ENCODE measurements around the gene TMC1. TPM values are rescaled to one million over a fixed set of nuclear protein-coding genes. Genes with fewer than 3 reads are reported as not detected.
"Not testable (repeated sequence)": the region's sequence is repeated elsewhere in the genome, so short reads cannot be mapped to it uniquely, and the experiment has no call there.

Gene TMC1
- total RNA-seq, 1 donor from 2014 or later, result 0.82 TPM

DNA sequence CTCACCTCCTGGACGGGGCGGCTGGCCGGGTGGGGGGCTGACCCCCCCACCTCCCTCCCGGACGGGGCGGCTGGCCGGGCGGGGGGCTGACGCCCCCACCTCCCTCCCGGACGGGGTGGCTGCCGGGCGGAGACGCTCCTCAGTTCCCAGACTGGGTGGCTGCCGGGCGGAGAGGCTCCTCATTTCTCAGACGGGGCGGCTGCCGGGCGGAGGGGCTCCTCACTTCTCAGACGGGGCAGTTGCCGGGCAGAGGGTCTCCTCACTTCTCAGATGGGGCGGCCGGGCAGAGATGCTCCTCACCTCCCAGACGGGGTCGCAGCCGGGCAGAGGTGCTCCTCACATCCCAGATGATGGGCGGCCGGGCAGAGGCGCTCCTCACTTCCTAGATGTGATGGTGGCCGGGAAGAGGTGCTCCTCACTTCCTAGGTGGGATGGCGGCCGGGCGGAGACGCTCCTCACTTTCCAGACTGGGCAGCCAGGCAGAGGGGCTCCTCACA, 285.0 kb downstream of the TMC1 start:
- FAIRE-seq; DNase-seq (ENCODE audit: low spot score in 2 of 2): not testable (repeated sequence)

DNA sequence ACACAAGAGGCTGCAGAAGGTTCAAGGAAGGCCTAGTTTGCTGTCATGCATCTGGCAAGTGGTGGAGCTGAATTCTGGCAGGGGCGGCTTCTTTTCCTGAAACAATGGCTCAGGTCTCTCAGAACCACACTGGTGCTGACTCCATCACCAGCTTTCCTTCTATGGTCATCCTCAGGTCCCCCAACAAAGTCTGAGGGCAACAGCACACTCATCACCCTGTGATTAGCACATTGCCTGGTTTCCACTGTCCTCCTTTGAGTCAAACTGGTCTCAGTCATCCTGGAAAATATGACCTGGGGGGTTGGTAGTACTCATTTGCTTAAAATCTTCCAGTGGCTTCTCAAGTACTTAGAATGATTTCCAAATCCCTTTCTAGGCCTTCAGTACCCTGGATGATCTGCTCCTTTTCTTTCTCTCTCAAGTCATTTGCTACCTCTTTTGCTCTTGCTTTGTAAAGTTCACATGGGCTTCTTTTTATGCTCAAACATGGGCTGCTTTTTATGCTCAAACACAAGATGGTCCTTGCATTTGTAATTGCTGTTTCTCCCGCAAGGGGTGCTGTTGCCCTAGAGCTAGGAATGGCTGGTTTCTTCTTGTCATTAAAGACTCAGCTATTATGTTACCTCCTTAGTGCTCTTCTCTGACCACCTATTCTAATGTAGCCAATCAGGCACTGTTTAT, 286.5 kb downstream of the TMC1 start:
- DNase-seq (ENCODE audit: low spot score in 2 of 2) (no peak), FAIRE-seq (no peak)

- FAIRE-seq, result no peak
- no peak for DNase-seq (ENCODE audit: low spot score in 2 of 2)
Measured at GRCh38 chr9:72808446-72808768, 287.0 kb downstream of the TMC1 start.

GRCh38 chr9:72809586-72809985, 288.2 kb downstream of the TMC1 start:
- FAIRE-seq, result no peak
- no peak for DNase-seq (ENCODE audit: low spot score in 2 of 2)

- no peak for FAIRE-seq
Measured at GRCh38 chr9:72812559-72813111, 291.2 kb downstream of the TMC1 start.

GRCh38 chr9:72813544-72813943, 292.1 kb downstream of the TMC1 start:
- FAIRE-seq (no peak), DNase-seq (ENCODE audit: low spot score in 2 of 2) (no peak)

More at GRCh38 chr9:72812559-72813111, 291.2 kb downstream of the TMC1 start:
- DNase-seq (ENCODE audit: low spot score in 2 of 2), result no peak

GRCh38 chr9:72814083-72814597, 292.7 kb downstream of the TMC1 start:
- FAIRE-seq (no peak), DNase-seq (ENCODE audit: low spot score in 2 of 2) (no peak)

- DNase-seq (ENCODE audit: low spot score in 2 of 2), result no peak
- no peak for FAIRE-seq
Measured at GRCh38 chr9:72816666-72817065, 295.3 kb downstream of the TMC1 start.

DNA sequence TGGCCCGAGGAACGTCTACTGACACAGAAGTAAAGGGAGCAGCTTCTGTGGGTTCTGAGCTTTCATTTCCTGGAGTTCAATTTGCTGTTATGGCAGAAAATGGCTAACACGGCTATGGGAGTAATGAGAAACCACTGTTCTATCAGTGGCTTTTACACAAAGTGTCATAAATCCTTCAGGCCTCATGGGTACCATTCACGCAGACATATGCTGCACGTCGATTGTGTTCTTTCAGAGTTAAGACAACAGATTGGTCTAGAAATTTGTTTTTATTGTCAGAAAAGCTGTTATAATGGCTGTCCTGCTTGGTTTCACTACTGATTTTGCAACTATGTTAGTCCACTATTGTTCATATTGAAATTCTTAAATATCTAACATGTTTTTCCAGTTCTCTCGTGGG, 296.0 kb downstream of the TMC1 start:
- DNase-seq (ENCODE audit: low spot score in 2 of 2) (no peak), FAIRE-seq (no peak)

- FAIRE-seq (no peak), DNase-seq (ENCODE audit: low spot score in 2 of 2) (no peak)
Measured at GRCh38 chr9:72818385-72818784, 297.0 kb downstream of the TMC1 start.

- DNase-seq (ENCODE audit: low spot score in 2 of 2), result no peak
Measured at GRCh38 chr9:72823971-72824370, 302.6 kb downstream of the TMC1 start.

GRCh38 chr9:72826996-72827949, 305.9 kb downstream of the TMC1 start:
- FAIRE-seq (no peak), DNase-seq (ENCODE audit: low spot score in 2 of 2) (no peak)

More at GRCh38 chr9:72823971-72824370, 302.6 kb downstream of the TMC1 start:
- no peak for FAIRE-seq

GRCh38 chr9:72827950-72828731, 306.7 kb downstream of the TMC1 start:
- DNase-seq (ENCODE audit: low spot score in 2 of 2) (no peak), FAIRE-seq (no peak)

GRCh38 chr9:72834994-72835393, 313.6 kb downstream of the TMC1 start:
- FAIRE-seq, result no peak
- no peak for DNase-seq (ENCODE audit: low spot score in 2 of 2)

DNA sequence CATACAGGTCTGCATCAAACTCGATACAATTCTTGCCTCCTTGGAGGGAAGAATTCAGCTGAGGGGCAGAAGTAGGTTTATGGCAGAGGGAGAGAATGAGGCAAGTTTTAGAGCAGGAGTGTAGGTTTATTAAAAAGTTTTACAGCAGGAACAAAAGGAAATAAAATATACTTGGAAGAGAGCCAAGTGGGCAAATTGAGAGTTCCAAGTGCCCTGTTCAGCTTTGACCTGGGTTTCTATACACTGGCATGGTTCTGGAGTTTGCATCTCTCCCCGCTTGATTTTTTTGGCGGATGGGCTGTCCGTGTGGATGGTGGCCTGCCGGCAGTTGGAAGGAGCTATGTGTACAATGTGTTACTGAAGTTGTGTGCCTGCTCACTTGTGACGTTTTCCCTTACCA, 315.4 kb downstream of the TMC1 start:
- no peak for FAIRE-seq

DNA sequence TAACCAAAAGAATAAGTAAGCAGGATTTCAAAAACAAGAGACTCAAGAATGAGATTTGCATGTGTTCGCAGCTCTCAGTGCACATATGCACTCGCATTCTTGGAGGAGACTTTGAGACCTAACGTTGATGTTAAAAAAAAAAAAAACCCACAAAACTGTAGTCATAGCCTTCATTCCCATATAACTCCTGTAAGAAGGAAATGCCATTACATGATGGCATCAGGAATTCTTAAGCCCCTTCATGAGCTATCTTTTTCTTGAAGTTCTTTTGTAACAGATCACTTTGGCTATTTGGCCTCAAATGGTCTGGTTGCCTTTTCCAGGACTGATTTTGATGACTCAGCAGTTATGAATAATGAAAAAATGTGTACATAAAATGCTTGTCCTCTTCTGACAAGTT, 317.7 kb downstream of the TMC1 start:
- DNase-seq (ENCODE audit: low spot score in 2 of 2), result no peak
- no peak for FAIRE-seq

More for the DNA sequence above, 315.4 kb downstream of the TMC1 start:
- DNase-seq (ENCODE audit: low spot score in 2 of 2), result no peak

DNA sequence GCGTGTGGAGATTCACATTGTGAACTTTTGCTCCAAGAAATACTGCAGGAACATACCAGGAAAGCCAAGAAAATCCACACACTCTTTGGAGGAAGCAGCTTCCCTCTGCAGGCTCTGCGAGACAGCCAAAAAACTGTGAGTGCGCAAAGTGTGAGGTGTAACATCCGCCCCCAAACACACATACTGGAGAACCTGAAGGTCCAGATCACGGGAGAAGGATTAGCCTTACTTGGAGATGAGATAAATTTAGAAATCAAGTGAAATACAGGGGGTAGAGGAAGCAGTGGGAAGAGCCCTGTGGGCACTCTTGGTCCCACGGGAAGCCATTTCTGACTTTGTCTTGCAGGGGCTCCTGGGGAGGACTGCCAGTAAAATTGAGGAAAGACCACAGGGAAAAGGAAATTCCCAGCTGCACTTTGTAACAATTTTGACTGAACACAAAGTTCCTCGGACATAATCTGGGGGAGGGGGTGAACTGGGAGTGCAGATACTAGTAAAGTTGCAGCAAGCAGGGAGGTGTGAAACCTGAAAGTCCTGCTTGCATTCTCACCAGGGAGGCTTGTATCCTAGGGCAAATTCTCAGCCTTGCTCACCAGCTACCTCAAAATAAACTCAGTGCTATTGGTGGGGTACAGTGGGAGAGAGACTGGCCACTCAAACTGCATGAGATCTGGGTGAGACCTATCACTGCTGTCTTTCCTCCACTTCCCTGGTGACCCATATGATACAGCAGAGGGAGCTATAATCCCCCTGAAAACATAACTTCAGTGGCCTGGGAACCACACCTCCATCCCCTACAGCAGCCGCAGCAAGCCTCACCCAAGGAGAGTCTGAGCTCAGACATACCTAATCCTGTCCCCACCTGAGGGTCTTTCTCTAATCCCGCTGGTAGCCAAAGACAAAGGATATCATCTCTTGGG, 322.4 kb downstream of the TMC1 start:
- DNase-seq (ENCODE audit: low spot score in 2 of 2), result no peak

DNA sequence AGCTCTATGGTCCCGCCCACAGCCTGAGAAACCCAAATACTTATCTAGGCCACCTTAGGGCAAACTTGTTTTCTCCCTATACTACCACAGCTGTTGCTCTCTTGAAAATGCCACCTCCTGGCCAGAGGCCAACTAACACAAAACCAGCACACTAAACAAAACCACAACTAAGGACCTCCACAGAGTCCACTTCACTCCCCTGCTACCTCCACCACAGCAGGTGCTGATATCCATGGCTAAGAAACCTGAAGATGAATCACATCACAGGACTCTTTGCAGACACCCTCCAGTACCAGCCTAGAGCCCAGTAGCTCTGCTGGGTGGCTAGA, 323.0 kb downstream of the TMC1 start:
- FAIRE-seq (no peak), DNase-seq (ENCODE audit: low spot score in 2 of 2) (no peak)

More for the DNA sequence above, 322.4 kb downstream of the TMC1 start:
- no peak for FAIRE-seq

DNA sequence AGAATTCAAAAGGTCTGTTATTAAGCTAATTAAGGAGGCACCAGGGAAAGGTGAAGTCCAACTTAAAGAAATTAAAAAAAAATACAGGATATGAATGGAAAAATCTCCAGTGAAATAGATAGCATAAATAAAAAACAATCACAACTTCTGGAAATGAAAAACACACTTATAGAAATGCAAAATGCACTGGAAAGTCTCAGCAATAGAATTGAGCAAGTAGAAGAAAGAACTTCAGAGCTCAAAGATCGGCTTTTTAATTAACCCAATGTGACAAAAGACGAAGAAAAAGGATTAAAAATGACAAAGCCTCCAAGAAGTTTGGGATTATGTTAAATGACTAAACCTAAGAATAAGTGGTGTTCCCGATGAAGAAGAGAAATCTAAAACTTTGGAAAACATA, 323.6 kb downstream of the TMC1 start:
- not testable (repeated sequence) for FAIRE-seq; DNase-seq (ENCODE audit: low spot score in 2 of 2)

Measured in frontal cortex (tissue), 4 donors.